Measurements from ENCODE around the gene C1QL1.

DNA sequence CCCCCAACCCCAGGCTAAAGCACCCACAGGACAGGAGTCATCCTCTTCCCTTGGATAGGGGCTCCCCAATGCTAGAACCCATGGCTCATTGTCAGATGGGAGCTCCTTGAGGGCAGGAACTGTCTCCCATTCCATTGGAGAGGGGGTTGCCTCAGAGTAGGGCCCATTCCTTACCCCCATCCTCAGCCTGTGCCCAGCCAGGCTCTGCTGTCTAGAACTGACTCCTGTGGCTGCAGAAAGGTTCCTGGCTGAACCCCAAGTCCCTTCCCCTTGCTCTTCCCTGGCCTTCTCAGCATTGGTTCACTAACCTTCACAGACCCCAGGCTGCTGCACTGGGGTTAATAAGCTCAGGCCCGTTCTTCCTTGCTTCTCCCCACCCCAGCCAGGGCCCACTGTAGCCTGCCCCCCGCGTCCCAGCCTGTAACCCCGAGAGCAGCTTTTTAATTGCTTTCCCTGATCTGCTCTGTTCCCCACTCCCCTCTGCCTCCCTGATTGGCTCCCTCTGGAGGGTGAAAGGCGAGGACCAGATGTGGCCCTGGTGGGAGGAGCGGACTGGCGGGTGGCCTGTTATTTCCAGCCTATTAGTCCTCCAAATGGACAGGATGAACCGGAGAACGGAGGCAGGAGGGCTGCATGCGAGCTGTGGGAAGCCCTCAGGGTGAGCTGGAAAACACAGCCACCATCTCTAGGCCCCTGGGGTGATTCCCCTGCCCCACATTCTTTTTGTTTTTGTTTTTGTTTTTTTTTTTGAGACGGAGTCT, 46.8 kb downstream of the C1QL1 start:
- no peak for TF ChIP-seq CTCF (IDR thresholded peaks at IDR 0.05; ENCODE audit: low read length)
- no peak for TF ChIP-seq EZH2 (IDR thresholded peaks at IDR 0.05; ENCODE audit: borderline replicate concordance, low read length)

Measured in OCI-LY1 (cell line).